Measurements from ENCODE around the gene NRXN3. TPM values are rescaled to one million over a fixed set of nuclear protein-coding genes. Genes with fewer than 3 reads are reported as not detected.

NRXN3 gene
- polyA plus RNA-seq, 1 experiment: 7.0 TPM

GRCh38 chr14:79083356-79083755 is 913.2 kb downstream of the NRXN3 start:
- Histone ChIP-seq H3K36me3 (ENCODE audit: control insufficient read depth, insufficient read depth, low read length) (no peaks in the 10 kb centered on the region), H3K4me3 (ENCODE audit: low read depth, low read length) (no peak overlapping the region), H3K27me3 (ENCODE audit: control insufficient read depth, insufficient read depth, low read length) (no peaks in the 10 kb centered on the region)
- TF ChIP-seq CTCF (IDR thresholded peaks at IDR 0.05; ENCODE audit: insufficient read depth, low read depth, low read length): no peak
- no peak for DNase-seq (ENCODE audit: low read depth)
- ChIA-PET POLR2A (no interaction called here), CTCF (no interaction called here)

DNA sequence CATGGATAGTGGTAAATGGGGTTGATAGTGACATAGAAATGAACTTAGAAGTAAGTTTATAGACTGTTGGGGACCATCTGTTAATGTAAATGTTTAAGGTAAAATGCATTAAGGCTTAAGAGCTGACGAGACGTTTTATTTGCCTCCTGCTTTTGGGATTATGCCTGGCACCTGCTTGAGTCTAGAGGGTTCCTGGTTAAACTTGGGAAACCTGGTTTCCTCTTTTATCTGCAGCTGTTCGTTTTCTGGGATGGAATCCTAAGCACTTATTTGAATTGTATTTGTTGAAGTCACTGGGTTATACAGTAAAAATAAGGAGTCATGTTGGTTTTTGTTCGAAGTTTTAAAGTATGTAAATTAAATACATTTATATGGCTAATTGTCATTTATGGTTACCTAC is 914.7 kb downstream of the NRXN3 start:
- Histone ChIP-seq H3K4me3 (ENCODE audit: low read depth, low read length) (no peak overlapping the region), H3K27me3 (ENCODE audit: control insufficient read depth, insufficient read depth, low read length) (no peaks in the 10 kb centered on the region), H3K36me3 (ENCODE audit: control insufficient read depth, insufficient read depth, low read length) (no peaks in the 10 kb centered on the region)
- no peak for DNase-seq (ENCODE audit: low read depth)
- CTCF ChIA-PET: no interaction called here
- no peak for TF ChIP-seq CTCF (IDR thresholded peaks at IDR 0.05; ENCODE audit: insufficient read depth, low read depth, low read length)
- POLR2A ChIA-PET: no interaction called here

GRCh38 chr14:79089576-79089975 is 919.4 kb downstream of the NRXN3 start:
- Histone ChIP-seq H3K36me3 (ENCODE audit: control insufficient read depth, insufficient read depth, low read length) (no peaks in the 10 kb centered on the region), H3K4me3 (ENCODE audit: low read depth, low read length) (no peak overlapping the region), H3K27me3 (ENCODE audit: control insufficient read depth, insufficient read depth, low read length) (no peaks in the 10 kb centered on the region)
- ChIA-PET CTCF (no interaction called here), POLR2A (no interaction called here)
- no peak for TF ChIP-seq CTCF (IDR thresholded peaks at IDR 0.05; ENCODE audit: insufficient read depth, low read depth, low read length)
- no peak for DNase-seq (ENCODE audit: low read depth)

- no peaks in the 10 kb centered on the region for H3K36me3 ChIP-seq (ENCODE audit: control insufficient read depth, insufficient read depth, low read length)
- no peaks in the 10 kb centered on the region for H3K27me3 ChIP-seq (ENCODE audit: control insufficient read depth, insufficient read depth, low read length)
- DNase-seq (ENCODE audit: low read depth): no peak
- ChIA-PET POLR2A (no interaction called here), CTCF (interaction anchor here (0.6 to 1.3 kb wide), 3 partner anchors 22 to 748 kb away, joined by 3 to 4 read pairs (median 3); no protein-coding TSS in a partner anchor)
- H3K4me3 ChIP-seq (ENCODE audit: low read depth, low read length): no peak overlapping the region
- no peak for TF ChIP-seq CTCF (IDR thresholded peaks at IDR 0.05; ENCODE audit: insufficient read depth, low read depth, low read length)
Observed at GRCh38 chr14:79090641-79091180, 920.5 kb downstream of the NRXN3 start.

- H3K27me3 ChIP-seq (ENCODE audit: control insufficient read depth, insufficient read depth, low read length): no peaks in the 10 kb centered on the region
- no peak overlapping the region for H3K4me3 ChIP-seq (ENCODE audit: low read depth, low read length)
- no peak for DNase-seq (ENCODE audit: low read depth)
- CTCF ChIA-PET: interaction anchor here (0.6 to 1.3 kb wide), 4 partner anchors 21 to 935 kb away, joined by 3 to 4 read pairs (median 4); no protein-coding TSS in a partner anchor
- POLR2A ChIA-PET: no interaction called here
- TF ChIP-seq CTCF (IDR thresholded peaks at IDR 0.05; ENCODE audit: insufficient read depth, low read depth, low read length): no peak
- H3K36me3 ChIP-seq (ENCODE audit: control insufficient read depth, insufficient read depth, low read length): no peaks in the 10 kb centered on the region
Observed at GRCh38 chr14:79091381-79091963, 921.3 kb downstream of the NRXN3 start.

Data from BJ (cell line).